PC-9 (cell line): ENCODE measurements around the gene RNF121. TPM values are rescaled to one million over a fixed set of nuclear protein-coding genes. Genes with fewer than 3 reads are reported as not detected.

Source experiments
- BruUV-seq: library from RNA; stranded (reverse); fragments of 400-500 nt; replicated peaks from 2 replicates; lab custom pipeline; 2021; lab: Mats Ljungman, UMichigan
- CTCF ChIA-PET: fragments of 300-600 bp; sonication (Branson Sonifier 250); formaldehyde crosslinking; loops from one replicate; lab custom pipeline; 2022; ENCODE audit warnings: antibody characterized with exemption; lab: Charles Lee
- POLR2A ChIA-PET: fragments of 300-600 bp; sonication (Branson Sonifier 250); formaldehyde crosslinking; loops from one replicate; lab custom pipeline; 2022; ENCODE audit warnings: antibody characterized with exemption; ENCODE audit not compliant: unreplicated experiment; lab: Charles Lee
- DNase-seq, 2 experiments: peaks; one replicate each; pipeline versions ENCODE4 v3.0.0 to v3.0.0-alpha.2; 2015 to 2022; ENCODE audit warnings: mixed read lengths in 1 of 2
- H2AFZ ChIP-seq: fragments of 200-600 bp; sonication (generic); 2 replicates; pipeline ENCODE4 v1.8.1; 2017; ENCODE audit warnings: antibody characterized with exemption
- H3F3A ChIP-seq: fragments of 200-600 bp; sonication (generic); 2 replicates; pipeline ENCODE4 v1.8.1; 2017; ENCODE audit warnings: antibody characterized with exemption, mild to moderate bottlenecking, low read depth; ENCODE audit not compliant: insufficient read depth
- H3K27ac ChIP-seq: fragments of 200-600 bp; sonication (generic); 2 replicates; pipeline ENCODE4 v1.6.1; 2016; ENCODE audit warnings: mixed run types
- H3K27me3 ChIP-seq: fragments of 200-600 bp; sonication (generic); 2 replicates; pipeline ENCODE4 v1.6.1; 2016; ENCODE audit warnings: low read depth, mixed run types; ENCODE audit not compliant: insufficient read depth
- H3K36me3 ChIP-seq: fragments of 200-600 bp; sonication (generic); 2 replicates; pipeline ENCODE4 v1.6.1; 2016; ENCODE audit warnings: low read depth, mixed run types
- H3K4me1 ChIP-seq: fragments of 200-600 bp; sonication (generic); replicated peaks from 2 replicates; pipeline ENCODE4 v1.6.1; 2016; ENCODE audit warnings: mixed run types; ENCODE audit not compliant: insufficient read depth
- H3K4me2 ChIP-seq: fragments of 200-600 bp; sonication (generic); 2 replicates; pipeline ENCODE4 v1.6.1; 2017; ENCODE audit warnings: mixed run types
- H3K4me3 ChIP-seq: fragments of 200-600 bp; sonication (generic); 2 replicates; pipeline ENCODE4 v1.6.1; 2016; ENCODE audit warnings: mixed run types
- H3K79me2 ChIP-seq: fragments of 200-600 bp; sonication (generic); 2 replicates; pipeline ENCODE4 v1.6.1; 2017; ENCODE audit warnings: low read depth, mixed run types
- H3K9me2 ChIP-seq: fragments of 200-600 bp; sonication (generic); 2 replicates; pipeline ENCODE4 v1.8.1; 2017; ENCODE audit warnings: mild to moderate bottlenecking; ENCODE audit not compliant: insufficient read depth
- H3K9me3 ChIP-seq: fragments of 200-600 bp; sonication (generic); 2 replicates; pipeline ENCODE4 v1.8.1; 2016; ENCODE audit warnings: low read depth; ENCODE audit not compliant: insufficient read depth
- H4K20me1 ChIP-seq: fragments of 200-600 bp; sonication (generic); 2 replicates; pipeline ENCODE4 v1.8.1; 2017; ENCODE audit not compliant: insufficient read depth
- EZH2 ChIP-seq: fragments of 200-600 bp; sonication (generic); IDR thresholded peaks from 2 replicates; pipeline ENCODE4 v1.8.0; 2017; ENCODE audit warnings: antibody characterized with exemption, low read depth
- intact Hi-C: fragments of 100-400 bp; cut with micrococcal nuclease; formaldehyde crosslinking; loops from one replicate; pipeline ENCODE4 v1.10.0; 2022; ENCODE audit not compliant: unreplicated experiment
- total RNA-seq: library from RNA; stranded (reverse); gene quantifications from 2 replicates; pipeline ENCODE4 v1.2.3, GENCODE V29; 2021
- TF ChIP-seq, protein P1 (sequence below): fragments of 200-600 bp; sonication (generic); conservative IDR thresholded peaks from 2 replicates; pipeline ENCODE4 v1.6.1; 2017; ENCODE audit warnings: mixed run types, antibody characterized with exemption, mild to moderate bottlenecking, moderate library complexity

RNF121 gene
- total RNA-seq, 1 experiment from 2014 or later, result 41.2 TPM

- Histone ChIP-seq H3K4me3 (no peak overlapping the region), H3K4me2 (no peak overlapping the region), H2AFZ (no peak overlapping the region), H4K20me1 (peaks cover 22% of the 10 kb centered on the region), H3K79me2 (no peaks in the 10 kb centered on the region), H3K36me3 (peaks cover 28% of the 10 kb centered on the region; the same call in 1 of the 2 replicates), H3K9me3 (no peaks in the 10 kb centered on the region), H3K27ac (no peak overlapping the region), H3F3A (peaks cover 47% of the 10 kb centered on the region; the same call in 1 of the 2 replicates), H3K4me1 (no peaks in the 10 kb centered on the region), H3K27me3 (no peaks in the 10 kb centered on the region), H3K9me2 (no peaks in the 10 kb centered on the region)
- no TSS peak for BruUV-seq
- intact Hi-C loops, result no loop called here
- CTCF ChIA-PET, result no interaction called here
- DNase-seq, result no peak
- no peak for TF ChIP-seq EZH2
- TF ChIP-seq, protein P1, sequence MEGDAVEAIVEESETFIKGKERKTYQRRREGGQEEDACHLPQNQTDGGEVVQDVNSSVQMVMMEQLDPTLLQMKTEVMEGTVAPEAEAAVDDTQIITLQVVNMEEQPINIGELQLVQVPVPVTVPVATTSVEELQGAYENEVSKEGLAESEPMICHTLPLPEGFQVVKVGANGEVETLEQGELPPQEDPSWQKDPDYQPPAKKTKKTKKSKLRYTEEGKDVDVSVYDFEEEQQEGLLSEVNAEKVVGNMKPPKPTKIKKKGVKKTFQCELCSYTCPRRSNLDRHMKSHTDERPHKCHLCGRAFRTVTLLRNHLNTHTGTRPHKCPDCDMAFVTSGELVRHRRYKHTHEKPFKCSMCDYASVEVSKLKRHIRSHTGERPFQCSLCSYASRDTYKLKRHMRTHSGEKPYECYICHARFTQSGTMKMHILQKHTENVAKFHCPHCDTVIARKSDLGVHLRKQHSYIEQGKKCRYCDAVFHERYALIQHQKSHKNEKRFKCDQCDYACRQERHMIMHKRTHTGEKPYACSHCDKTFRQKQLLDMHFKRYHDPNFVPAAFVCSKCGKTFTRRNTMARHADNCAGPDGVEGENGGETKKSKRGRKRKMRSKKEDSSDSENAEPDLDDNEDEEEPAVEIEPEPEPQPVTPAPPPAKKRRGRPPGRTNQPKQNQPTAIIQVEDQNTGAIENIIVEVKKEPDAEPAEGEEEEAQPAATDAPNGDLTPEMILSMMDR, result no peak
- POLR2A ChIA-PET, result no interaction called here
Measured at GRCh38 chr11:72004515-72005346, 75.9 kb downstream of the RNF121 start.

- H3K79me2 ChIP-seq, result no peaks in the 10 kb centered on the region
- H3K36me3 ChIP-seq, result peaks cover 31% of the 10 kb centered on the region; the same call in 1 of the 2 replicates
- no peaks in the 10 kb centered on the region for H3K4me1 ChIP-seq
- ChIA-PET CTCF (no interaction called here), POLR2A (no interaction called here)
- no TSS peak for BruUV-seq
- H3K9me3 ChIP-seq, result no peaks in the 10 kb centered on the region
- no peak overlapping the region for H2AFZ ChIP-seq
- intact Hi-C loops, result no loop called here
- no peak overlapping the region for H3K4me3 ChIP-seq
- TF ChIP-seq, protein P1, result no peak
- no peak for TF ChIP-seq EZH2
- no peak overlapping the region for H3K27ac ChIP-seq
- no peaks in the 10 kb centered on the region for H3K27me3 ChIP-seq
- H3K9me2 ChIP-seq, result no peaks in the 10 kb centered on the region
- DNase-seq, result no peak
- H3K4me2 ChIP-seq, result no peak overlapping the region
- H3F3A ChIP-seq, result peaks cover 50% of the 10 kb centered on the region; the same call in 1 of the 2 replicates
- H4K20me1 ChIP-seq, result peaks cover 30% of the 10 kb centered on the region
Measured at GRCh38 chr11:72005347-72006260, 76.8 kb downstream of the RNF121 start.

DNA sequence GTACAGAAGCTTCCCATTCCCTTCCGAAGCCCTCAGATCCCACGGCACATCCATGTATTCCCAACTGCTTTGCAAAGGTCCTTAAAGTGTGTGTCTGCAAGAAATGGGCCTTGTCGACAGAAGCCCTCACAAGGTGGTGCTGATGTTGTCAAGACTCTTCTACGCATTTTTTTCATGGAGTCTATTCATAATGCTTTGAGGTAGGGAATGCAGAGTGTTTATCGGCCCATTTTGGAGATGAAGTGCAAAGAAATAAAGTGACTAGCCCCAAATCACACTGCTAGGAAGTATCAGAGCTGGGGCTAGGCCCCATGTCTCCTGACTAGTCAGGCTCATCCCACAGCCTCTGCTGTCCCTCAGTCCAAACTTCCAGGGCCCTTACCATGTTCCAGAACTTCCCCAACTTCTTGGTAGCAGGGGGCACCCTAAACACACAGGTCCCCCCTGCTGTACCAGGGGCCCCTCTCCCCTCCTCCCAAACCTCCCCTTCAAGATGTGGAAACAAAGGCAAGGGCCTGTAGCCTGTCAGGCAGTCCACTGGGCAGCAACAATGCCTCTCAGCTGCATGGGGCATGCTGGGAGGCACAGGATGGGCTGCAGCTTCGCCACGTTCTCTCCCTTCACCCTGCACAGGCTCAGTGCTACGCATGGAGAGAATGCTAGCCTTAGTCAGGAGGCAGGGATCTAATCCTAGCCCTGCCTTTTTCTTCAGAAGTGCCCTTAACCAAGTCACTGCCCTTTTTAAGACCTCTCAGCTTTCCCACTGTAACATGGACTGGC, 77.7 kb downstream of the RNF121 start:
- CTCF ChIA-PET, result no interaction called here
- no peak overlapping the region for H3K4me3 ChIP-seq
- no peak overlapping the region for H3K27ac ChIP-seq
- H2AFZ ChIP-seq, result no peak overlapping the region
- no TSS peak for BruUV-seq
- no peaks in the 10 kb centered on the region for H3K4me1 ChIP-seq
- H3K4me2 ChIP-seq, result no peak overlapping the region
- POLR2A ChIA-PET, result no interaction called here
- H3K9me3 ChIP-seq, result no peaks in the 10 kb centered on the region
- no peaks in the 10 kb centered on the region for H3K9me2 ChIP-seq
- H3K36me3 ChIP-seq, result peaks cover 31% of the 10 kb centered on the region; the same call in 1 of the 2 replicates
- DNase-seq, result no peak
- H3K79me2 ChIP-seq, result no peaks in the 10 kb centered on the region
- H3F3A ChIP-seq, result peaks cover 56% of the 10 kb centered on the region; the same call in 1 of the 2 replicates
- H3K27me3 ChIP-seq, result no peaks in the 10 kb centered on the region
- intact Hi-C loops, result no loop called here
- peaks cover 33% of the 10 kb centered on the region for H4K20me1 ChIP-seq
- no peak for TF ChIP-seq EZH2
- TF ChIP-seq, protein P1, result no peak
